HG03066 (cell line): ENCODE results near the gene KCNIP3.

Source experiments
- ATAC-seq: cut with Tn5 transposase; IDR thresholded peaks from one replicate; pipeline ENCODE4 v1.9.1; 2021; ENCODE audit warnings: low read depth; ENCODE audit not compliant: unreplicated experiment

KCNIP3 gene

GRCh38 chr2:95292623-95293260 is 4.4 kb upstream of the KCNIP3 start:
- no peak for ATAC-seq

DNA sequence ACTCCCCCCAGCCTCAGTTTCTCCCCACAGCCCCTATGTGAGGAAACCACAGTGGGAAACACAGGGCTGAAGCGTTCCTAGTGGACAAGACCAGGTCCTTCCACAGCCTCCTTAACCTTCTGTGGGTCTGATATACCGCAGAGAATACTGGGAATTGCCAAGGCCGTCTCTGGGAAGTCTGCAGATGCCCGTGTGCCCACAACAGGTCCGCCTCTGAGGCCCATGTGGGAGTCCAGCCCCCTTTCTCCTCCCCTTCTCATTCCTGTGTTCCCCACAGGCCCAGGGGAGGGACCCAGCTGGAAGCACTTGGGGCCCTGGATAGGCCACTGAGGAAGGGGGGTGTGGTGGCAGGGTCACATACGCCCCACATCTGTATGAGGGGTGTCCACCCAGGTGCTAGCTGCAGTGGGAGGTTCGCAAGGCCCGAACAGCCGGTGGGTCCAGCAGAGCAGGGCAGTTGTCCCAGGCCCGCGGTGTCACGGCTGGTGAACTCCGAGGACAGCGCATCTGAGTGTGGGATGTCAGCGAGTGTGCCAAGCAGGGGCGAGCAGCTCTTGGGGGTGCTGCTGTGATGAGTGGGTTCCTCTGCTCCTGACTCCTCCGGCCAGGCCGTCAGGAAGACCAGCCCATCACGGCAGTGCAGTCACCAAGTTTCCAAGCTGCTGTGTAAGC is 2.4 kb upstream of the KCNIP3 start:
- no peak for ATAC-seq

DNA sequence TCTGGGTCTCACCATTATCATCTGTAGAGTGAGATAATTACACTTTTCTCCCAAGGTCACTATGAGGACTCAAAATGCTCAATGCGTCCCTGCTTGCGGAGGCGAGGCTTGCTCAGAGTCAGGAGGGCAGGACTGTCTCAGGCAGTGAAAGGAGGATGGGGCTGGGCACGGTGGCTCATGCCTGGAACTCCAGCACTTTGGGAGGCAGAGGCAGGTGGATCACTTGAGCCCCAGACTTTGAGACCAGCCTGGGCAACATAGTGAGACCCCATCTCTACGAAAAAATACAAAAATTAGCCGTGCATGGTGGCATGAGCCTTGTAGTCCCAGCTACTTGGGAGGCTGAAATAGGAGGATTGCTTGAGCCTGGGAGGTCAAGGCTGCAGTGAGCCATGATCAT is 1.8 kb upstream of the KCNIP3 start:
- ATAC-seq = no peak

DNA sequence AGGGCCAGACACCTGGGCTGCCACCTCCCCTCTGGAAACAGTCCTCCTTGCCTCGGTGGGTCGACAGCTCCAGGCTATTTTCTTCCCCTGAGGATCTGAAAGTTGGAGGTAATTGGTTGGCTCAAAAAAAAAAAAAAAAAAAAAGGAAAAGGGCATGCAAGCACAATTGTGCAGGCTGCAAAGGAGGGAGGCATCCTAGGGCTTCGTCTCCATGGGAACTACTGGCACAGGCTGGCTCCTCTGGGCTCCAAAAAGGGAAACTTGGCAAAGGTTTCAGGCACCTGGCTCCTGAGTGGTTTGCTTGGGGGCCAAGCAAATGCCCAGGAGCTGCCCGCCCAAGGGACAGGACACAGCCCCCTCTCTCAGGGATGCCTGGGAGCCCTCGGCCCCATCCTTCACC is 1.1 kb upstream of the KCNIP3 start:
- no peak for ATAC-seq

DNA sequence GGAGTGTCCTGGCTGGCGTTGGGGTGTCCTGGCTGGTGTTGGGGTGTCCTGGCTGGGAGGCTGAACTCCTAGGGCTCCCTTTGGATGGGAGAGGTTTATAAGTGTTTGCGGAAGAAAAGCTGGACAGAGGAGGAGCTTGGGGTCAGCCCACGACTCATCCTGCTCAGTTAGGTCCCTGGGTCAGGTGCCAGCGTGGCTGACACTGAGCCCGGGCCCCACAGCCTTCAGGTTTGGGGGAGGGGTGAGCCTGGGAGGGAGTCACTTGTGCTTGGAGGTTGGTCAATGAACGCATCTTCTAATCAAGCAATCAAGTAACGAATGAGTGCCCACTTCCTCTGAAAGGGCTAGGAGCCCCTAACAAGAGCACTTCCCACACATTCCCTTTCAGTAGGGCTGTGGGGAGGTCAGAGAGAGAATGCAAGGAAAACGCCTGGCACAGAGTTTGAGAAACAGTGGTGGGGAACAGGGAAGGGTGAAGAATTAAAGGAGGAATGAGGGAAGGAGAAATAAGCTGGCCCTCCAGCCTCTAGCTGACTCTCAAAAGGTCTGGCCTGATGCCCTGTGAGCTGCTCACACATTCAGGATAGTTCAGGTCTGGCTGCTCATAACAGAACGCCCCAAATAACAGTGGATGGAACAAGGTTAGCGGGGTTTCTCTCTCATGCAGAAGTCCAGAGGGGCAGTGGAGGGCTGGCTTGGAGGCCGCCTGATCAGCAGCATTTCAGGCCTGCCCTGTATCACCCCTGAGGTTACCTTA is 670 bp downstream of the KCNIP3 start:
- no peak for ATAC-seq

- ATAC-seq = no peak
Observed at GRCh38 chr2:95298486-95299111, 1.5 kb downstream of the KCNIP3 start.

DNA sequence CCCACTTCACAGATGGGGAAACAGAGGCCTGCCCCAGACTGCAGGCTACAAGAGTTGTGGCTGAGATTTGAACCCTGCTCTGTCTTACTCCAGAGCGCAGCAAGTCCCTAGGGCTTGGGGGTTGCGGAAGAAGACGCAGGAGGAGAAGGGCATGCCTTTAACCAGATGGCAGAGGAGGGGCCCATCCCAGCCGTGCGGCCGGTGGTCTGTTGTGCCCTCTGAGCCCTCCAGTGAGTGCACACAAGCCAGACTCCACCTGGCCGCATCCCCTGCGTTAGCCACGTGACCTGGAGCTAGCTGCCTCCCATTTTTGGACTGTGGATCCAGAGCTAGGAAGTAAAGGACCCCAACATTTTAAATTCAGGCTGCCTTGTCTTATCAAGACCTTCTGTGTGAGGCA is 2.8 kb downstream of the KCNIP3 start:
- no peak for ATAC-seq

DNA sequence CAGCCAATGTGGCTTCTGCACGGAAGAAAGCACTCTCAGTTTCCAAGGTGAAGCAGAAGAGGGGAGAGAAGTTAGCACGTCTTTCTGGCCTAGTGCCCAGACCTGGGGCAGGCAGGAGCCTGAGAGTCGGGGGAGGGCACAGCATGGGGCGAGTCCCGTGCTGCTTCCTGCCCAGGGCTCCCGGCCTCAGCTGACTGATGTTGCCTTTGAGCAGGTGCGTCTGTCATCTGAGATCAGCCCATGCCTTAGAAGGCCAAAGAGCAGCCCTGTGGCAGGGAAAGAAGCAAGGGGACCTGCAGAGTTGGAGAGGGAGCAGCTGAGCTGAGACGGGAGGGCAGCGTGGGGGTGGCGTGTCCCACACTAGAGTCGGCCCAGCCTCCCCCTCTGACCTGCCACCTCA is 3.3 kb downstream of the KCNIP3 start:
- ATAC-seq = no peak

DNA sequence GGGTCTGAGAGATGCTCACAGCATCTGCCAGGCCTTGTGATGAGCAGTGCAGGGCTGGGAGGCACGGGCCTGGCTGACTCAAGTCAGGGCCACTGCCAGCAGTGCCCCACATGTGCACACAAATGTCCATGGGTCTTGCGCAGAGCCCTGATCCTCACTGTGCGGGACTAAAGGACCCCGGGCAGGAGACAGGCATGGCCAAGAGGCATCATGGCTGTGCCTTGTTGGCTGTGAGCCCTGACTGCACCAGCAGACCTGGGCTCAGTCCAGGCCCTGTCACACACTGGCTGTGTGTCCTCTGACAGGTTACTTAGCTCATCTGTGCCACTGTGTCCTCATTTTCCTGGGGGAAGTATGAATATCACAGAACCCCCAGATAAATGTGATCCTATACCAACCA is 4.0 kb downstream of the KCNIP3 start:
- ATAC-seq = no peak

GRCh38 chr2:95301876-95302641 is 4.9 kb downstream of the KCNIP3 start:
- ATAC-seq = no peak

- no peak for ATAC-seq
Observed at GRCh38 chr2:95303191-95303919, 6.2 kb downstream of the KCNIP3 start.

GRCh38 chr2:95305380-95306061 is 8.4 kb downstream of the KCNIP3 start:
- no peak for ATAC-seq

GRCh38 chr2:95306336-95306895 is 9.3 kb downstream of the KCNIP3 start:
- ATAC-seq = no peak

GRCh38 chr2:95307036-95307435 is 9.9 kb downstream of the KCNIP3 start:
- ATAC-seq = no peak

- ATAC-seq = no peak
Observed at GRCh38 chr2:95307878-95308277, 10.7 kb downstream of the KCNIP3 start.

- ATAC-seq = no peak
Observed at GRCh38 chr2:95308426-95308990, 11.4 kb downstream of the KCNIP3 start.

GRCh38 chr2:95309599-95309998 is 12.5 kb downstream of the KCNIP3 start:
- ATAC-seq = no peak

GRCh38 chr2:95310216-95310615 is 13.1 kb downstream of the KCNIP3 start:
- no peak for ATAC-seq

DNA sequence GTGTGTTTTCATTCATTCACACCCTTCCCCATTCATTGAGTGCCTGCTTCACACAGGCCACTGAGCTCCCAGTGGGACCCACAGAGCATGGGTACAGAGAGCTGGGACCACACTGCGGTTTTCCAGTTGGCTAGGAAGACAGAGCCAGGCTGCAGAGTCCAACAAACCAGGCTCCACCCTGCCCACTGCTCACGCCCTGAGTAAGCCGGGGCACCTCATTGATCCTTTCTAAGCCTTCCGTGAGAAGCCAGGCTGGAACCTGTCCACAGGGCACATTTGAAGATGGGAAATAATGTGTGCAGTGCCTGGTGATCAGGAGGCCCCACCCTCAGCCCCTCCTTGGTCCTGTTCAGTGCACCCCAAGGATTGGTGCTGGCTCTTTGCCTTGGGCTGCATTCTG is 13.5 kb downstream of the KCNIP3 start:
- no peak for ATAC-seq
